ENCODE results near the gene LPIN1. TPM values are rescaled to one million over a fixed set of nuclear protein-coding genes. Genes with fewer than 3 reads are reported as not detected.

The LPIN1 gene
- total RNA-seq, 1 experiment from 2014 or later, result 13.9 TPM

DNA sequence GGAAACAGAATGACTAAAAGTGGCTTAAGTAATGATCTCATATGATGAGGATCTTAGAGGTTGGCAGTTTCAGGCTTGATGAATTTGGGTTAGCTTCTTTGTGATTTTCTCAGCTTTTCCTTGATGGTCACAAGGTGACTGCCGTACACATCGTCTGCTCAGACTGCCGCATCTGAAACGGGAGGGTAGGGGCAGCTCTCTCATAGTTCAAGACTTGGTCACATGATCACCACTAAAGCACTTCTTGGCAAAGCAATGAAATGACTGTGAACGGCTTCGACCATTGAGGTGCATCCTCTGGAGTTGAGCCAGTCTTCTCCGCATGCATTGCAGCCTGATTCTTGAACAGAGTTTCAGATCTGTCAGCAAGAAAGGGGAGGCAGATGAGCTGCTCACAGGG, 43.8 kb downstream of the LPIN1 start:
- ATAC-seq (no peak), DNase-seq (ENCODE audit: low spot score) (no peak)
- TF ChIP-seq SMAD3 (CRISPR knock-in tag; IDR thresholded peaks at IDR 0.05; ENCODE audit: borderline replicate concordance) (no peak), FOXP4 (CRISPR knock-in tag; IDR thresholded peaks at IDR 0.05) (no peak), ARID4B (CRISPR knock-in tag; IDR thresholded peaks at IDR 0.05; ENCODE audit: borderline replicate concordance) (no peak), ATF1 (CRISPR knock-in tag; IDR thresholded peaks at IDR 0.05) (no peak), ZNF263 (CRISPR knock-in tag; IDR thresholded peaks at IDR 0.05; ENCODE audit: low read depth) (no peak), ZNF423 (CRISPR knock-in tag; IDR thresholded peaks at IDR 0.05) (no peak), CDX4 (CRISPR knock-in tag; IDR thresholded peaks at IDR 0.05; ENCODE audit: borderline replicate concordance) (no peak), NFE2L1 (CRISPR knock-in tag; IDR thresholded peaks at IDR 0.05) (no peak), ZNF121 (CRISPR knock-in tag; IDR thresholded peaks at IDR 0.05) (no peak), TEAD1 (CRISPR knock-in tag; IDR thresholded peaks at IDR 0.05) (no peak), MXD4 (CRISPR knock-in tag; IDR thresholded peaks at IDR 0.05; ENCODE audit: borderline replicate concordance) (no peak), FOXP1 (CRISPR knock-in tag; IDR thresholded peaks at IDR 0.05; ENCODE audit: borderline replicate concordance) (no peak), RELA (CRISPR knock-in tag; IDR thresholded peaks at IDR 0.05; ENCODE audit: borderline replicate concordance) (no peak), ATF3 (CRISPR knock-in tag; conservative IDR thresholded peaks at IDR 0.05) (no peak)
- TF ChIP-seq, protein P1, sequence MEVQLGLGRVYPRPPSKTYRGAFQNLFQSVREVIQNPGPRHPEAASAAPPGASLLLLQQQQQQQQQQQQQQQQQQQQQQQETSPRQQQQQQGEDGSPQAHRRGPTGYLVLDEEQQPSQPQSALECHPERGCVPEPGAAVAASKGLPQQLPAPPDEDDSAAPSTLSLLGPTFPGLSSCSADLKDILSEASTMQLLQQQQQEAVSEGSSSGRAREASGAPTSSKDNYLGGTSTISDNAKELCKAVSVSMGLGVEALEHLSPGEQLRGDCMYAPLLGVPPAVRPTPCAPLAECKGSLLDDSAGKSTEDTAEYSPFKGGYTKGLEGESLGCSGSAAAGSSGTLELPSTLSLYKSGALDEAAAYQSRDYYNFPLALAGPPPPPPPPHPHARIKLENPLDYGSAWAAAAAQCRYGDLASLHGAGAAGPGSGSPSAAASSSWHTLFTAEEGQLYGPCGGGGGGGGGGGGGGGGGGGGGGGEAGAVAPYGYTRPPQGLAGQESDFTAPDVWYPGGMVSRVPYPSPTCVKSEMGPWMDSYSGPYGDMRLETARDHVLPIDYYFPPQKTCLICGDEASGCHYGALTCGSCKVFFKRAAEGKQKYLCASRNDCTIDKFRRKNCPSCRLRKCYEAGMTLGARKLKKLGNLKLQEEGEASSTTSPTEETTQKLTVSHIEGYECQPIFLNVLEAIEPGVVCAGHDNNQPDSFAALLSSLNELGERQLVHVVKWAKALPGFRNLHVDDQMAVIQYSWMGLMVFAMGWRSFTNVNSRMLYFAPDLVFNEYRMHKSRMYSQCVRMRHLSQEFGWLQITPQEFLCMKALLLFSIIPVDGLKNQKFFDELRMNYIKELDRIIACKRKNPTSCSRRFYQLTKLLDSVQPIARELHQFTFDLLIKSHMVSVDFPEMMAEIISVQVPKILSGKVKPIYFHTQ (CRISPR knock-in tag; IDR thresholded peaks at IDR 0.05), result no peak
- TF ChIP-seq, protein P2, sequence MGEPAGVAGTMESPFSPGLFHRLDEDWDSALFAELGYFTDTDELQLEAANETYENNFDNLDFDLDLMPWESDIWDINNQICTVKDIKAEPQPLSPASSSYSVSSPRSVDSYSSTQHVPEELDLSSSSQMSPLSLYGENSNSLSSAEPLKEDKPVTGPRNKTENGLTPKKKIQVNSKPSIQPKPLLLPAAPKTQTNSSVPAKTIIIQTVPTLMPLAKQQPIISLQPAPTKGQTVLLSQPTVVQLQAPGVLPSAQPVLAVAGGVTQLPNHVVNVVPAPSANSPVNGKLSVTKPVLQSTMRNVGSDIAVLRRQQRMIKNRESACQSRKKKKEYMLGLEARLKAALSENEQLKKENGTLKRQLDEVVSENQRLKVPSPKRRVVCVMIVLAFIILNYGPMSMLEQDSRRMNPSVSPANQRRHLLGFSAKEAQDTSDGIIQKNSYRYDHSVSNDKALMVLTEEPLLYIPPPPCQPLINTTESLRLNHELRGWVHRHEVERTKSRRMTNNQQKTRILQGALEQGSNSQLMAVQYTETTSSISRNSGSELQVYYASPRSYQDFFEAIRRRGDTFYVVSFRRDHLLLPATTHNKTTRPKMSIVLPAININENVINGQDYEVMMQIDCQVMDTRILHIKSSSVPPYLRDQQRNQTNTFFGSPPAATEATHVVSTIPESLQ (CRISPR knock-in tag; IDR thresholded peaks at IDR 0.05), result no peak
- TF ChIP-seq, protein P3, sequence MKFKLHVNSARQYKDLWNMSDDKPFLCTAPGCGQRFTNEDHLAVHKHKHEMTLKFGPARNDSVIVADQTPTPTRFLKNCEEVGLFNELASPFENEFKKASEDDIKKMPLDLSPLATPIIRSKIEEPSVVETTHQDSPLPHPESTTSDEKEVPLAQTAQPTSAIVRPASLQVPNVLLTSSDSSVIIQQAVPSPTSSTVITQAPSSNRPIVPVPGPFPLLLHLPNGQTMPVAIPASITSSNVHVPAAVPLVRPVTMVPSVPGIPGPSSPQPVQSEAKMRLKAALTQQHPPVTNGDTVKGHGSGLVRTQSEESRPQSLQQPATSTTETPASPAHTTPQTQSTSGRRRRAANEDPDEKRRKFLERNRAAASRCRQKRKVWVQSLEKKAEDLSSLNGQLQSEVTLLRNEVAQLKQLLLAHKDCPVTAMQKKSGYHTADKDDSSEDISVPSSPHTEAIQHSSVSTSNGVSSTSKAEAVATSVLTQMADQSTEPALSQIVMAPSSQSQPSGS (CRISPR knock-in tag; IDR thresholded peaks at IDR 0.05; ENCODE audit: borderline replicate concordance, low read depth), result no peak
- TF ChIP-seq, protein P4, sequence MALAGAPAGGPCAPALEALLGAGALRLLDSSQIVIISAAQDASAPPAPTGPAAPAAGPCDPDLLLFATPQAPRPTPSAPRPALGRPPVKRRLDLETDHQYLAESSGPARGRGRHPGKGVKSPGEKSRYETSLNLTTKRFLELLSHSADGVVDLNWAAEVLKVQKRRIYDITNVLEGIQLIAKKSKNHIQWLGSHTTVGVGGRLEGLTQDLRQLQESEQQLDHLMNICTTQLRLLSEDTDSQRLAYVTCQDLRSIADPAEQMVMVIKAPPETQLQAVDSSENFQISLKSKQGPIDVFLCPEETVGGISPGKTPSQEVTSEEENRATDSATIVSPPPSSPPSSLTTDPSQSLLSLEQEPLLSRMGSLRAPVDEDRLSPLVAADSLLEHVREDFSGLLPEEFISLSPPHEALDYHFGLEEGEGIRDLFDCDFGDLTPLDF (CRISPR knock-in tag; IDR thresholded peaks at IDR 0.05), result no peak
- TF ChIP-seq, protein P5, sequence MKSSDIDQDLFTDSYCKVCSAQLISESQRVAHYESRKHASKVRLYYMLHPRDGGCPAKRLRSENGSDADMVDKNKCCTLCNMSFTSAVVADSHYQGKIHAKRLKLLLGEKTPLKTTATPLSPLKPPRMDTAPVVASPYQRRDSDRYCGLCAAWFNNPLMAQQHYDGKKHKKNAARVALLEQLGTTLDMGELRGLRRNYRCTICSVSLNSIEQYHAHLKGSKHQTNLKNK (CRISPR knock-in tag; IDR thresholded peaks at IDR 0.05), result no peak
- TF ChIP-seq, protein P6, sequence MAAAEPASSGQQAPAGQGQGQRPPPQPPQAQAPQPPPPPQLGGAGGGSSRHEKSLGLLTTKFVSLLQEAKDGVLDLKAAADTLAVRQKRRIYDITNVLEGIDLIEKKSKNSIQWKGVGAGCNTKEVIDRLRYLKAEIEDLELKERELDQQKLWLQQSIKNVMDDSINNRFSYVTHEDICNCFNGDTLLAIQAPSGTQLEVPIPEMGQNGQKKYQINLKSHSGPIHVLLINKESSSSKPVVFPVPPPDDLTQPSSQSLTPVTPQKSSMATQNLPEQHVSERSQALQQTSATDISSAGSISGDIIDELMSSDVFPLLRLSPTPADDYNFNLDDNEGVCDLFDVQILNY (CRISPR knock-in tag; IDR thresholded peaks at IDR 0.05), result no peak
- no peaks in the 10 kb centered on the region for H3K4me1 Mint-ChIP-seq
- peaks cover 42% of the 10 kb centered on the region for H3K36me3 Mint-ChIP-seq
- no peak overlapping the region for H3K4me3 Mint-ChIP-seq
- no peaks in the 10 kb centered on the region for H3K9me3 Mint-ChIP-seq
- ChIA-PET CTCF (interaction anchor here (1.2 kb wide), 1 partner anchor 11 kb away, joined by 4 read pairs; no protein-coding TSS in a partner anchor), POLR2A (no interaction called here)
- no peak overlapping the region for H3K27ac Mint-ChIP-seq
- no peaks in the 10 kb centered on the region; the same call in 1 of the 2 replicates for H3K27me3 Mint-ChIP-seq (ENCODE audit: low read depth)
